Inferior parietal cortex (tissue), 1 donor: Measurements from ENCODE around the gene UBAC2.
"Not testable (repeated sequence)": the region's sequence is repeated elsewhere in the genome, so short reads cannot be mapped to it uniquely, and the experiment has no call there.

Source experiments
- DNase-seq: peaks from one replicate; pipeline ENCODE4 v3.0.0-alpha.2; 2016; ENCODE audit errors: extremely low spot score

Gene UBAC2

DNA sequence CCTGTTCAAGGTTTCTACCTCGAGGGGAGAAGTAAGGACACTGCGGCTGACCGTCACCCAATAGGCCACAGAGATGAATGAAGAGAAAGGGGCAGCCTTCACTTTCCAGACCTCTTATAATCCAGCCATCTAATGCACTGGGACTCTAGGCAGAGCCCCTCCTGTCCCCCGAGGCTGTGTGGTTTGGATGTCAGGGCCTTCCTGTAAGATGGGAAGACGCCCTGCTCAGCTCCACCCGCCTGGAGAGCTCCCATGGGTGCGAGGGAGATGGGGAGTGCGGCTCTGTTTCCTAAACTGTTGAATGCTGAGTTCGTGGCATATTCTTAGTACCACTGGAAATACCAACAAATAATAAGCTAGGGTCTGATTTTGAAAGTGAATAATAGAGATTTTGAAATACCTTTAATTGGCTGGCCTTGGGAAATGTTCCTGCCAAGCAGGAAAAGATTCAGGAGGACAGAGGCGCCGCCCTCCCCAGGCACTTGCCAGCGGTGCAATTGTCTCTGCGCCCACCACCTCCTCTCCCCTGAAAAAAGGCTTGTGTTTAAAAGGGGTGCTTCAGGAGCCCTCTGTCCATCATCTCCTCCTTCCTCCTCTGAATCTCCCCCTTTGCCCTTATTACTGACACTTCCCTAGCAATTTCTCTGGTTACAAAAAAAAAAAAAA is 191.9 kb downstream of the UBAC2 start:
- no peak for DNase-seq

DNA sequence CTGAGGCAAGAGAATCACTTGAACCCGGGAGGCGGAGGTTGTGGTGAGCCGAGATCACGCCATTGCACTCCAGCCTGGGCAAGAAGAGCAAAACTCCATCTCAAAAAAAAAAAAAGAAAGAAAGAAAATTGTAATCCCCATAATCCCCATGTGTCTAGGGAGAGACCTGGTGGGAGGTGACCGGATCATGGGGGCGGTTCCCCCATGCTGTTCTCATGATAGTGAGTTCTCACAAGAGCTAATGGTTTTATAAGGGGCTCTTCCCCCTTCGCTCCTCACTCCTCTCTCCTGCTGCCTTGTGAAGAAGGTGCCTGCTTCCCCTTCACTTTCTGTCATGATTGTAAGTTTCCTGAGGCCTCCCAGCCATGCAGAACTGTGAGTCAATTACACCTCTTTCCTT is 192.7 kb downstream of the UBAC2 start:
- DNase-seq: not testable (repeated sequence)

DNA sequence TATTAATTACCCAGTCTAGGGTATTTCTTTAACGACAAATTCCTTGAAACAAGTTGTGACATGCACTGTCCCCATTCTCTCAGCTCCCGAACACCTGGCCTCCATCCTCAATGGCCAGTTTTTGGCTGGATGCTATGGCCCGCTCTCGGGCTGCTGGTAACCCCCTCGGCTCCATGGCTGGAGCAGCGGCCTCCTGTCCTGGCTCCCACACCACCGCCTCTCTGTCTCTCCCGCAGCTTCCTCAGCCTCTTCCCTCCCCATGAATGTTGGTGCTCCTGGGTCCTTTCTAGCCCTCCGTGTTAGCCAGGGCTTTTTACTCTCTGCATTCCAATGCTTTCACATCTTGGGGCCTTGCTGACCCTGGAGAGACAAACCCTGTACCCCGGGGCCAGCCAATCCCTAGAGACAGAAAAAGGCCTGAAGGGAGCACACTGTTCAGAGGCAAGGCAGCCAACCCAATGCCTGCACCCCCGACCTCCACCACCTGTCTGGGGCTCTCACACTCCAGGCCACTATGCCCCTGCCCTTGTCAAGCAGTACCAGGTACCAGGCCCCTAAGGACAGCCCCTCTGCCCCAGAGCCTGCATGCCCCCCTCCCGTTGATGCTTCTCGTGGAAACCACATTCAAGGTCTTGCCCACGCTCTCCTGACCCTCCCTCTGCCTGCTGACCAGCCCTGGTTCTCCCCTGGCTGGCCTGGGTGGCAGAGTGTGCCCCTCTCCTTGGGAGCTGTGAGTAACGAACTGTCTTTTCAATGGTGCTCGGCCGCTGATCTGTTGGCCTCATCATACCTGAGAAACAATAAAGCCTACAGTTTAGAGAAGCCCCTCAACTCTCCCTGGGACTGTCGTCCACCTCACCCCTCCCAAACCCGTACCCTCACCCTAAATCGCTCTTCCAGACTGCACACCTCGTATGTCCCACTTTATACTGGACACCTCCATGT is 193.4 kb downstream of the UBAC2 start:
- no peak for DNase-seq

DNA sequence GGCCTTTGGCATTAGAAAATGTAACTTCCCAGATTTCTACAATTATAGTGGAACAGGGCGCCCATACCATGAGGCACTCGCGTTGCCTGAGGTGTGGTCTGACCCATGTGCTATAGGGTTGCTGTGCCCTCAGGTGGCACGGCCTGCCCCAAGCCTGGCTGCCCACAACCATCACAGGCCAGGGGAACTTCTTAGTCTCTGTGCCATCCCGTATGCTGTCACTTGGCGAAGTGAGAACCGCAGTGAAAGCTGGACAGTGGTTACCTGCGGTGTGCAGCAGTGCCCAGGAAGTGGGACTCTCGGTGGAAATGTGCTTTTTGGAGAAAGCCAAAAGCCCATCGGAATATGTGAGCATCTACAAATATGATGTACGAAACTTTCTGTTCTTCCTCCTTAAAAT is 194.8 kb downstream of the UBAC2 start:
- no peak for DNase-seq

DNA sequence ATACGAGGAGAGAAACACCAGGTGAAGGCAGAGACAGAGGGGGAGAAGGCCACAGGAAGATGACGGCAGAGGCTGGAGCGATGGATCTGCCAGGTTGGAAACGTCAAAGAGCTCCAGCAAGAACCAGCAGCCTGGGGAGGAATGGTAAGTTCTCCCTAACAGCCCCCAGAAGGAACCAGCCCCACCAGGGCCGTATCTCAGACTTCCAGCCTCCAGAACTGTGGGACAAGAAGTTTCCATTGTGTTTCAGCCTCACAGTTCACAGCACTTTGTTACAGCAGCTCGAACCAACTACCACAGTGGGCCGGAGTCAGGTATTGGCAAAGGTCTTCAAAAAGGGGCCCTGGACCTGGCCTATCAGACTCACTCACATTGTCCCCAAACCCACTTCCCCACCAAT is 195.8 kb downstream of the UBAC2 start:
- no peak for DNase-seq

DNA sequence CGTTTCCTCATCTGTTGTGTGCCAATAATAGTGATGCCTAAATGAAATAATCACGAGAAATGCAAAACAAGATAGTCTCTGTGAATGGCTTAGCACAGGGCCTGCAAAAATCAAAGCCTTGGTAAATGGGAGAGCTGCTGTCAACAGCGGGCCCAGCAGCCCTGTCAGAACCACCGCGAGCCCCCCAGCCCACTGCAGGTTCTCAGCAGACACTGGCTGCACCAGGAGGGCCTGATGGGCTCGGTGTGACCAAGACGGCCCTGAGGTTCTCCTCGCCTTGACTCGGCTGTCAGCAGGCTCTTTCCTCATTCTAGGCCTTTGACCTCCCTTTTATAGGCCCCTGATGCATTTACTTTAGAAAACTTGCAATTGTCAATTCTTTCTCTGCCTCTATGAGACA is 197.4 kb downstream of the UBAC2 start:
- no peak for DNase-seq

DNA sequence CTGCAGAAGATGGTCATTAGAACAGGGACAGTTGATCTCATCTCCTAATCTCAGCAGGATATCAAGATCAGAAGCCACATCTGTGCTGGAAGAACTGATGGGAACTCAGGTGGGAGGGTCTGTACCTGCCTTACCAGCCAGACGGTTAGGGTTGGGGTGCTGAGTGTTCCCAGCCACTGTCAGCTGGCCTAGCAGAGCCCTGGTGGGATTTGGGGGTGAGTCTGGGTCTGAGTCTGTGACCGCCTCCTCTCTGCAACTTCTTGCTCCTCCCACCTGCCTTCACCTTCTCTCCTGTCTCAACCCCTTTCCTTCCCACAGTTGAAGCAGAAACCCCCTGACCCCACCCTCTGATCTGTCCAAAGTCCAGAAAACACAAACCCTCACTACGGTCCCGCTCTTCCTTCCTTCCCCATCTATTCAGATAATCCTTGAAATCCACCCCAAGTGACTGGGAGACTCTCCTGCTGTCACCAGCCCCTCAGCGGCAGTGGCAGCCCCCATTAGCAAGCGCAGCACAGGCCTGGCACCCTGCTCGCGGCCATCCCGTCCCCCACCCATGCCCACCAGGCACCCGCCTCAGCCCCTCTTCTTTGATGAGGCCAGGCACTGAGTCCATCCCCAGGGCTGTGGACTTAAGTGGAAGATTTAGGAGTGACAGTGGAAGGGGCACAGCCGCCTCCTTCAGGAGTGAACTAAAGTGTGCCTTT is 198.4 kb downstream of the UBAC2 start:
- no peak for DNase-seq

DNA sequence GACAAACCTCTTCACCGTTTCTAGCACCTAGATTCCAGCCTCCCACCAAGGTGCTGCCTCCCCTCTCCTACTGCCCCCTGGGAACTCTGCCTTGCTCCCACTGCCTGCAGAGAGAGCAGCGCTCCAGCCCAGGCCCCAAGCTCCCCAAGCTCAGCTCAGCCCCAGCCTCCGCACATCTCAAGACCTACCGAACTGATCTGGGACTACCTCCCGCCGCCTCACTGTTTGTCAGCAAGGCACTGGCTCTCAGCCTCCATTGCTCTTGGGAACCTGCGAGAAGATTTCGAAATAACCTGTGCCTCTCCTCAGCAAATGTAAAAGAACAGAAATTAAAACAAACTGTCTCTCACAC is 198.9 kb downstream of the UBAC2 start:
- no peak for DNase-seq

DNA sequence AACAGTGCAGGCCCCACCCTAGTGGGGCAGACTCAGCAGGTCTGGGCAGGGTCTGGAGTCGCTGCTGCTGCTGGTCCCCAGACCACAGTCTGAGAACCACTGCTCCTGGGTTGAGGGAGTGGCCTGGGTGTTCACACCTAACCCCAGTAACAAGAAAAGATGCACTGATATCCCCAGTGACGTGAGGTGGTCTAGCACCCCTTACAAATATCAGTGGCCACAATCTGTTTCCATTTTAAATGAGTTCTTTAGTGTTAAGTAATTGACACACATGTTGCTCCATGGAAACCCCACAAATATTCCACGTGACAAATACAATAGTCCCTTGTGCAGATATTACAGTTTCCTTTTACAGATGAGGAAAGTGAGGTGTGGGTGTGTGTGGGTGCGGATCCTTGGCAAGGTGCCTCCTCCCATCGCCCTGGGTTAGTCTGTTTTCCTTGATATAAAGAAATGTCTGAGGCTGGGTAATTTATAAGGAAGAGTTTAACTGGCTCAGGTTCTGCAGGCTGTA is 202.9 kb downstream of the UBAC2 start:
- no peak for DNase-seq

DNA sequence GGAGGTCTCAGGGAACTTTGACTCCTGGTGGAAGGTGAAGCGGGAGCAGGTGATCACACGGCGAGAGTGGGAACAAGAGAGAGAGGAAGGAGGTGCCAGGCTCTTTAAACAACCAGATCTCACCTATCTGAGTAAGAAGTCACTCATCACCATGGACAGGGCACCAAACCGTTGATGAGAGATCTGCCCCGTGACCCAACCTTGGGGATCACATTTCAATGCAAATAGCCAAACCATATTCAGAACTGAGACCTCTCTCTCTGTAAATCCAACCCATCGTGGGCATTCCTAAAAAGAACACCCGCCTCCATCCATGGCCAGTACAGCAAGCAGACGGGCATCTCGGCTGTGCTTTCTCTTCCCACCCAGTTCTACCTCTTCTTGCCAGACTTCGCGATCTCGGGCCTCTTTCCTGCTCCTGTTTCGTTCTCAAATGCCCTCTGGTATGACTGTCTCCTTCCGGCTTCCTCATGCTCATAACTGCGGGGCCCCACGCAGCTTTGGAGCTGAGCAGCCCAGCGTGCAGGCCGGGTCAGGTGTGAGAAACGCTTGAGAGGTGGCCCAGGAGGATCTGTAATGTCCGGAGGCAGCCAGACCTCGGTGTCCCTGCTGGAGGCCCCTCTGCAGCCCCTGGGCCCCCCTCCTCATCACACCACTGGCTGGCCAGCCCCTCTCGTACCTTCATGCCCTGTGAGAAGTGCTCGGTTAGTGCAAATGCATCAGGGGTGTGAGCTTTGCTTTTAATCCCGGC is 203.5 kb downstream of the UBAC2 start:
- DNase-seq: no peak

DNA sequence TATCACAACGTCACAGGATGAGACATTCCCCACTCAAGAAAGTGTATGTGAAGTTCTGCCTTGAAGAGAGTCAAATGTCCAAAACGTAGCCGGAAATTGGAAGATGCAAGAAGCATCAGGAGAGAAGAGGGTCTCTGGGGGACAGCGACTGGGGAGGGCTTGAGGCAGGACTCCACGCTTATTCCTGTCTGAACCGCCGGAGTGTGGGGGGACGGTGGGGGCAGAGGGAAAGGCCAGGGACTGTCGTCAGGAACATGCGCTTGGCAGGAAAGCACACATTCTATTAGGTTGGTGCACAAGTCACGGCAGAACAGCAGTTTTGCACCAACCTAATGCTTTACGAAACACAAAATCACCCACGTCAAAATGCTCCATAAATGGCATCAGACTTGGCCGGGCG is 205.3 kb downstream of the UBAC2 start:
- DNase-seq: no peak

DNA sequence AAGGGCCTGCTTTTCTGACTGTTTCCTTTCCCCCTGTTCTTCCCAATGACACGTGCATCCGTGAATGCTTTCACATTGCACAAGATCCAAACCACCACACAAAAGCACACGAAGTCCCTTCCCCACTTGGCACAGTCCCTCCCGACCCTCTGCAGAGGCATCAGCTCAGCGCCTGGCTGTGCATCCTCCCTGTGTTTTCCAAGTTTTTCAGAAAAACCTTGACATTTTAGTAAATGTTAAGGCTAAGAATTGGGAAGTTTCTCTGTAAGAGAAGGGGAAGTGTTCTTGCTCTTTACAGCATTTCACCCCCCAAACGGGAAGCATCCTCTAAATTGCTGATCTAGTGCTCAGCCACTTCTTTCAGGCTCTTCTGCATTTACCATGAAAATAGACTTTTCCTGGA is 206.1 kb downstream of the UBAC2 start:
- no peak for DNase-seq

DNA sequence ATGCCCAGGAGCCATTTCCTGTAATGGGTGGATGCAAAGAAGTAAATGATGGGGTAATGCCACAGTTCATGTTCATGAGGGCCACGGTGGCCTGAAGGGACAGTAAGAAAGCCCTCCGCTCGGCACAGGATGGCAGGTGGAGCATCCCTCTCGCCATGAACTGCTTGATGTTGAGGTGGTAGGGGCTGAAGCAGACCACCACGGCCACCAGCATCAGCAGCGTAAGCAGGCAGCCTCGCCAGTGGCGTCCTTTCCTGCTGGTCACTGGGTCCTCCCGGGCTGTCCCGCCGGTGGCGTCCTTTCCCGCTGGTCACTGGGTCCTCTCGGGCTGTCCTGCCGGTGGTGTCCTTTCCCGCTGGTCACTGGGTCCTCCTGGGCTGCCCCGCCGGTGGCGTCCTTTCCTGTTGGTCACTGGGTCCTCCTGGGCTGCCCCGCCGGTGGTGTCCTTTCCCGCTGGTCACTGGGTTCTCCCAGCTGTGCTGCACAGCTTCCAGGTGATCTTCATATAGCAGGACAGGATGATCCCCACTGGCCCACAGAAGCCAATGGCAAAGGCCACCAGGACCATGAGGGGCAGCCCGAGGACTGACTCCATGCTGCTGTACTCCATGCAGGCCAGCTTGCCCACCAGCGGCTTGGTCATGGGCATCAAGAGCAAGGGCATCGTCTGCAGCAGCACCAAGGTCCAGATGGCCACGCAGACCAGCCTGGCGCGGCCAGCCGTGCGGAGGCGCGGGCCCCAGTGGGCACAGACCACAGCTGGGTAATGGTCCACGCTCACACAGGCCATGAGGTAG is 207.4 kb downstream of the UBAC2 start:
- no peak for DNase-seq

DNA sequence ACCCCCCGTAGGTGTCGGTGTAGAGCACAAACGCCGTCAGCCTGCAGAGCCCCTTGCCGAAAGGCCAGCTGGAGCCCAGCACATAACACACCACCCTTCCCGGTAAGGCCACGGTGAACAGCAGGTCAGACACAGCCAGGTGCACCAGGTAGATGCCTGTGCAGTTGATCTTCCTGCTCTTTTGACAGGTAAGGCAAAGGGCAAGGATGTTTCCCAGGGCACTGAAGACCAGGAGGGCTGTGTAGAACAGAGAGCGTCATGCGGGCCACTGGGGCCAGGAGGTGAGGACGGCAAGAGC is 208.0 kb downstream of the UBAC2 start:
- DNase-seq: no peak

DNA sequence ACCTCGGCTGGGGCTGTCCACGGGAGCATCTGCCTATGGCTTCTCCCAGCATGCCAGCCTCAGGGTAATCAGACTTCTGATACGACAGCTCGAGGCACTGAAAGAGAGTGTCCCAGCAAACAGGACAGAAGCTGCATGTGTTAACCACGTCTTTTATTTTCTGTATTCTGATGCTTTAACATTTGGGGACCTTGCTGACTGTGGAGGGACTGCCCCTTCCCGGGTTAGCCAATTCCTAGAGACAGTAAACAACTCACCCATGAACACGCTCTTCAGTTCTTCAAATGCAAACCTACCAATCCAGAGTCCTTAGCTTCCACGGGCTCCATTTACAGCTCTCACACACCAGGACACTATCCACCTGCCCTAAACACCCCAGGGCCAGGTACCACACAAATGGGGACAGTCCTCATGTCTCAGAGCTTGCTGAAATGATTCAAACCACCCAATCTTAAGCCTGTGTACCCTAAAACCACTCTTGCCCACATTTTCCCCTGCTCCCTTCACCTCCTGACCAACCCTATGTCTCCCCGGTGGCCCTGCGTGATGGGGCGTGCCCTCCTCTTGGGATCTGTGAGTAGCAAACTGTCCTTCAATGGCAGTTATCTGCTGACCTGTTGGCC is 208.9 kb downstream of the UBAC2 start:
- not testable (repeated sequence) for DNase-seq

DNA sequence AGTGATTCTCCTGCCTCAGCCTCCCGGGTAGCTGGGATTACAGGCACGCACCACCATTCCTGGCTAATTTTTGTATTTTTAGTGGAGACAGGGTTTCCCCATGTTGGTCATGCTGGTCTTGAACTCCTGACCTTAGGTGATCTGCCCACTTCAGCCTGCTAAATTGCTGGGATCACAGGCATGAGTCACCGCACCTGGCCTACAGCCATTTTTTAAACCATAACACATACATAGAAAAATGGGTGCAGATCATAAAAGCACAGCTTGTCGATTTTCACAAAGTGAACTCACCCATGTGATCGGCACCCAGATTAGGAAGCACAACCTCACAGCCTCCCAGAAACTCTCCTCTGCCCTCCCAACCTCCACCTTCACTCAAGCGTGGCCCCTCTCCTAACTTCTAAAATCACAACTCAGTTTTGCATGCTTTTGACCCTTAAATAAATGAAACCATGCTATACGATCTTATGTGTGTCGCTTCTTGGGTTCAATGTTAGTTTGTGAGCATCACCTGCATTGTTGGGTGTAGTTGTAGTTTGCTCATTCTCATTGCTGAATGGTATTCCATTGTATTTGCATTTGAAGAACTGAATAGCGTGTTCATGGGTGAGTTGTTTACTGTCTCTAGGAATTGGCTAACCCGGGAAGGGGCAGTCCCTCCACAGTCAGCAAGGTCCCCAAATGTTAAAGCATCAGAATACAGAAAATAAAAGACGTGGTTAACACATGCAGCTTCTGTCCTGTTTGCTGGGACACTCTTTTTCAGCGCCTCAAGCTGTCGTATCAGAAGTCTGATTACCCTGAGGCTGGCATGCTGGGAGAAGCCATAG is 210.2 kb downstream of the UBAC2 start:
- not testable (repeated sequence) for DNase-seq

DNA sequence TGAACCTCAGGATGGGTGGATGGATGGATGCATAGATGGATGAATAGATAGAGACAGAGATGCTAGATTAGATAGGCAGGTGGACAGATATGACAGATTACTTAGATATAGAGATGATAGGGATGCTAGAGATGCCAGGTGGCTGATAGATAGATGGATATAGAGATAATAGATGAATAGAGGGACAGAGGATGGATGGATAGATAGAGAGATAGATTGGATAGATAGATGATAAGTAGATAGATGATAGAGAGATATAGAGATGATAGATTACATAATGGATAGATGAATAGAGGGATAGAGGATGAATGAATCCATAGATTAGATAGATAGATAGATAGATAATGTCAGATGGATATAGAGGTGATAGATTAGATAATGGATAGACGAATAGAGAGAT is 212.2 kb downstream of the UBAC2 start:
- DNase-seq: no peak

DNA sequence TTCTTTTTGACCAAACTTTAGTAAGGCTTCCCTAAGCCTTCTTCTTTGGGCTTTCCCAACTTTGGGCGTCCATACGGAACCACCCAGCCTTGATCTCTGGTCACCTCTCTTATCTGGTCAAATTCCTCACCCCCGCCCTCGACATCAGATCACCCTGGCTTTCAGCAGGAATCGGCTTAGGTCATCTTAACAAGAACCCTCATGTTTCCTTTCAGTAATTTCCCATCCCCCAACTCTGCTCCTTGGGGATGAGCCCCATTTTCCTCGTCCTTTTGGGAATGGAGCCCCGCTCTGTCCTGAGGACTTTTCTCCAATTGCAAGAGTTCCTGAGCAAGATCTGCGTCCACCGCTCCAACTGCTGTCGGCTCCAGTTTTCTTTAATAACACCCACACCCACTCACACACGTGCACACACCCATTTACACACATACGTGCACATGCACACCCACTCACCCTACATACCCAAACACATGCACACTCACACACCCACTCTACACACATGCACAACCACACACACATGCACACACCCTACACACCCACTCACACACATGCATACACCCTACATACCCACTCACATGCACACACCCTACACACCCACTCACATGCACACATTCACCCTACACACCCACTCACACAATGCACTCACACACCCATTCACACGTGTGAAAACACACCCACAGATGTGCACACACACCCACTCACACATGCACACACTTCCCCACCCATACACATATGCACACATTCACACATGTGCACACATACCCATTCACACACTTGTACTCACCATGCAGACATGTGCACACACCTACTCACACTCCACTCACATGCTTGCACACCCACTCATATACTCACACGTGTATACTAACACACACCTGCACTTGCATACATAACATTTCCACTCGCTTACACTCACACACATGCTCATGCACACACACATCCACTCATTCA is 213.7 kb downstream of the UBAC2 start:
- no peak for DNase-seq
